Measurements from ENCODE around the gene GDAP2. TPM values are rescaled to one million over a fixed set of nuclear protein-coding genes. Genes with fewer than 3 reads are reported as not detected.

GDAP2 gene
- total RNA-seq, 1 donor from 2014 or later: 20.4 TPM

DNA sequence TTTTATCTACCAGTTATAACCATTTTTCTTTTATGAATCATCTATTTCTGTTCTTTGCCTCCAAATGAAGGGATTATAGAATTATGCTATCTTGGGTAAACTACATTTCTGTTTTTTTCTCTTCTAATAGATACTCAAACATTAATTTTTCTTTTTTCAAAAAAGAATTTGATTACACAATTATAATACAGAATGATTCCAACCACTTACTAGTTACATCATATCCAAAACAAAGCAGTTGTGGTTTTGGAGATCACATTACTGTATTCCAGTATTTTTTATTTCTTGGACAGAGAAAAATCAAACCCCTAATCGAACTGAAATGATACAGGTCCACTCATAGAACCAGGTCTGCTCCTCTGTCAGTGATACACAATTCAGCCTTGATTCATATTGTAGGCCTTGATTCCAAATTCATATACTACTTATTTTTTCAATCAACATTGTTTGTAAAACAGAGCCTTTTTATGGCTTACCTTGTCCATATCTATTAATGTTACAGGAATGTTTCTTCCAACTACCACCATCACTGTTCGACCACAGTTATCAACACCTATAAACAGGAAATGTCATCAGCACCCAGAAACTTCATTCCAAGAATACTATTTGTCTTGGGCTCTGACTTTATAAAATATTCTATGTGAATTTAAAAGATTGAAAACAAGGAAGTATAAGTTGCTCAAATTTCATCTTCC is 43.2 kb downstream of the GDAP2 start:
- H3K36me3 ChIP-seq (ENCODE audit: control insufficient read depth in 3 of 3, insufficient read depth in 3 of 3, low read length in 3 of 3): peaks cover 0 to 11% (median 0%) of the 10 kb centered on the region in 3 donors

DNA sequence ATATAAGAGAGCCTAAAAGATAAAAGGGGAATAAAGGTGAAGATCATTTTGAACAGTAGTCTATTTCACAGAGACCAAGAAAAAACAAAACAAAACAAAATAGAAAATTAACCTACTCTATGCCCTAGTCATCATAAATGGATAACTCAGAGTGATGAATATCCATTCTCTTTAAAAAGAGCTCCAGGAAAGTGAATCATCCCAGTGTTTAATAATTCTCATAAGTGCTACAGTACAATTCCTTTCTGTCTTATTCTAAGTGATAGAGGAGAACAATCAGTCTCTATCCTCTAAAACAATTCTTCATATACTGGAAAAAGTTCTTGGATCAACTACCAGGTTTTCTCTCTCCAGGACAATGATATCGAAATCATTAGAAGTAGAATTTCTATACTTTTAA is 45.8 kb downstream of the GDAP2 start:
- Histone ChIP-seq H3K27me3 (ENCODE audit: control insufficient read depth in 3 of 3, insufficient read depth in 3 of 3, low read length in 3 of 3) (no peaks in the 10 kb centered on the region), H3K9ac (ENCODE audit: low read depth in 1 of 3, low read length in 3 of 3) (no peak overlapping the region), H3K4me3 (ENCODE audit: low read length in 3 of 3) (no peak overlapping the region), H3K36me3 (ENCODE audit: control insufficient read depth in 3 of 3, insufficient read depth in 3 of 3, low read length in 3 of 3) (peaks cover 0 to 27% (median 18%) of the 10 kb centered on the region in 3 donors), H3K9me3 (ENCODE audit: control insufficient read depth in 3 of 3, low read length in 3 of 3) (no peaks in the 10 kb centered on the region), H3K4me1 (ENCODE audit: control insufficient read depth in 3 of 3, insufficient read depth in 3 of 3, low read length in 3 of 3) (no peaks in the 10 kb centered on the region), H3K27ac (ENCODE audit: low read depth, low read length) (no peak overlapping the region)

More for the DNA sequence above, 43.2 kb downstream of the GDAP2 start:
- Histone ChIP-seq H3K4me3 (ENCODE audit: low read length in 3 of 3) (no peak overlapping the region), H3K4me1 (ENCODE audit: control insufficient read depth in 3 of 3, insufficient read depth in 3 of 3, low read length in 3 of 3) (no peaks in the 10 kb centered on the region), H3K9ac (ENCODE audit: low read depth in 1 of 3, low read length in 3 of 3) (no peak overlapping the region), H3K9me3 (ENCODE audit: control insufficient read depth in 3 of 3, low read length in 3 of 3) (no peaks in the 10 kb centered on the region), H3K27me3 (ENCODE audit: control insufficient read depth in 3 of 3, insufficient read depth in 3 of 3, low read length in 3 of 3) (no peaks in the 10 kb centered on the region), H3K27ac (ENCODE audit: low read depth, low read length) (no peak overlapping the region)

DNA sequence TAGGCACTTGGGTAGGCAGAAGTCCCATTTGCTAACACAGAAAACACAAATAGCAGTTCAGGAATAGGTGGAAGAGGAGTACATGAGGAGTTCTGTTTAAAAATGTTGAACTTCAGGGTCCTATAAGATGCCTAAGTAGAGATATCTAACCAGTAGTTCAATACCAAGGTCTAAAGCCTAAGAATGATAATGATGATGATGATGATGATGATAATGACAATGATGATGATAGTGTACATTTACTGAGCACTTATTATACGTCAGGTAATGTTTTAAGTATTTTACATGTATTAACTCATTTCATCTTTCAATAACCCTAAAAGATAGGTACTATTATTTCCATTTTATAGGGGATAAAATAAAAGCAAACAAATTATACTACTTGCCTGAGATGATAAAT is 50.1 kb downstream of the GDAP2 start:
- Histone ChIP-seq H3K4me3 (ENCODE audit: low read length in 3 of 3) (no peak overlapping the region), H3K9ac (ENCODE audit: low read depth in 1 of 3, low read length in 3 of 3) (no peak overlapping the region), H3K9me3 (ENCODE audit: control insufficient read depth in 3 of 3, low read length in 3 of 3) (no peaks in the 10 kb centered on the region), H3K27me3 (ENCODE audit: control insufficient read depth in 3 of 3, insufficient read depth in 3 of 3, low read length in 3 of 3) (no peaks in the 10 kb centered on the region), H3K4me1 (ENCODE audit: control insufficient read depth in 3 of 3, insufficient read depth in 3 of 3, low read length in 3 of 3) (no peaks in the 10 kb centered on the region), H3K27ac (ENCODE audit: low read depth, low read length) (no peak overlapping the region), H3K36me3 (ENCODE audit: control insufficient read depth in 3 of 3, insufficient read depth in 3 of 3, low read length in 3 of 3) (peaks cover 5 to 54% (median 42%) of the 10 kb centered on the region in 3 donors)

DNA sequence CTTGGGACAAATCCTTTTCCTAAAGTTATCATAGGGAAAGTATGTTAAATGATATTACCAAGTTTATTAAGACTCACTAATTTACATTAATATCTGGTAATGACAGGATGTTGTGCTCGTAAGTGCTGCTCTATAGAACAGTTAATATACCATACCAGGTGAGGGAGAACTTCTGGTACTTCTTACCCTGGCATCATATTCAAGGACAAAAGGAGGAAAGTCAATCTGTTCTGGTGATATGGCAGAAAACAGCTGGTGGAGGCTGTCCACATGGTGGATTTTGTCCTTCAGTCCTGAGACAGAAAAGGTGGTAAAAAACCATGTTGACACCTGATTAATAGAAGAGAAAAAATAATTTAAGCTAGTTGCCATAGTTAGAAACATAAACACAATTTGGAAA is 51.6 kb downstream of the GDAP2 start:
- no peak overlapping the region for H3K27ac ChIP-seq (ENCODE audit: low read depth, low read length)
- H3K9me3 ChIP-seq (ENCODE audit: control insufficient read depth in 3 of 3, low read length in 3 of 3): no peaks in the 10 kb centered on the region
- no peak overlapping the region for H3K4me3 ChIP-seq (ENCODE audit: low read length in 3 of 3)
- no peaks in the 10 kb centered on the region for H3K27me3 ChIP-seq (ENCODE audit: control insufficient read depth in 3 of 3, insufficient read depth in 3 of 3, low read length in 3 of 3)
- H3K4me1 ChIP-seq (ENCODE audit: control insufficient read depth in 3 of 3, insufficient read depth in 3 of 3, low read length in 3 of 3): no peaks in the 10 kb centered on the region
- H3K36me3 ChIP-seq (ENCODE audit: control insufficient read depth in 3 of 3, insufficient read depth in 3 of 3, low read length in 3 of 3): peaks cover 5 to 60% (median 49%) of the 10 kb centered on the region in 3 donors
- H3K9ac ChIP-seq (ENCODE audit: low read depth in 1 of 3, low read length in 3 of 3): no peak overlapping the region

DNA sequence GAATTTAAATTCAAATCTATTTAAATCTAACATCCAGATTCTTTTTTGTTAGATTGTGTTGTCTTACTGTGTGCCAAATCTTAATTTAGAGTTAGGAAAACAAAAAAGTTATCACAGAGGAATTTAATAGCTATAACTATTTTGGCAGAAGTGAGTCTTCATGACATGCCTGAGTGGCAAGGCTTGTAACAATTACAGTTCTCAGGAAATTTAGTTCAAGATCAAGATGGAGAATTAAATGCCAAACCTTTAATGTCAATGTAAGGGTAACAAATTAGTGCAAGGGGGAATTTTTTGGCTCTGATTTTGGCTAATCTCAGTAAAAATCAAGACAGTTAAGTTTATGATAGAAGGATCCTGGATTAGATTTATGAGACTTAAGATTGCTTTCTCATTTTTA is 58.4 kb downstream of the GDAP2 start:
- Histone ChIP-seq H3K9me3 (ENCODE audit: control insufficient read depth in 3 of 3, low read length in 3 of 3) (no peaks in the 10 kb centered on the region), H3K4me3 (ENCODE audit: low read length in 3 of 3) (no peak overlapping the region), H3K9ac (ENCODE audit: low read depth in 1 of 3, low read length in 3 of 3) (no peak overlapping the region), H3K27me3 (ENCODE audit: control insufficient read depth in 3 of 3, insufficient read depth in 3 of 3, low read length in 3 of 3) (no peaks in the 10 kb centered on the region), H3K4me1 (ENCODE audit: control insufficient read depth in 3 of 3, insufficient read depth in 3 of 3, low read length in 3 of 3) (no peaks in the 10 kb centered on the region), H3K27ac (ENCODE audit: low read depth, low read length) (no peak overlapping the region), H3K36me3 (ENCODE audit: control insufficient read depth in 3 of 3, insufficient read depth in 3 of 3, low read length in 3 of 3) (peaks cover 18 to 51% (median 44%) of the 10 kb centered on the region in 3 donors)

DNA sequence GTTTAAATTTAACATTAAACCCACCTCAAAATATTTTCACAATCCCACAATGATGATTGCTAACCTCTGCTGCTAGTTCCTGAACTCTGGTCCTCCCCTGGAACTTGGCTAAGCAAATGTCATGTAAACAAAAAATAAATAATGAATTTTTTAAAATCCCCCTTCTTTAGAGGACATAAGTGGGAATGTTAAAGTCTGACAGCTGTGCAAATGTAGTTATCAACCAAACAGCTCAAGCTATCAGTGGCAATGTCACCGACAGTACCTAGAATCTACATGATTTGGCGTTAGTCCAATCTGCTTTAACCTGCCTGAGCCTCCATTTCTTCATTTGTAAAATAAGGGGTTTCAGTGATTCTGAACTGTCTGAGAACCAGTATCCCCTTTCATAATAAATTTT is 67.7 kb downstream of the GDAP2 start:
- H3K27me3 ChIP-seq (ENCODE audit: control insufficient read depth in 3 of 3, insufficient read depth in 3 of 3, low read length in 3 of 3): no peaks in the 10 kb centered on the region
- no peak overlapping the region for H3K9ac ChIP-seq (ENCODE audit: low read depth in 1 of 3, low read length in 3 of 3)
- H3K4me3 ChIP-seq (ENCODE audit: low read length in 3 of 3): no peak overlapping the region
- H3K4me1 ChIP-seq (ENCODE audit: control insufficient read depth in 3 of 3, insufficient read depth in 3 of 3, low read length in 3 of 3): no peaks in the 10 kb centered on the region
- no peaks in the 10 kb centered on the region for H3K9me3 ChIP-seq (ENCODE audit: control insufficient read depth in 3 of 3, low read length in 3 of 3)
- H3K27ac ChIP-seq (ENCODE audit: low read depth, low read length): no peak overlapping the region
- peaks cover 7 to 19% (median 17%) of the 10 kb centered on the region in 3 donors for H3K36me3 ChIP-seq (ENCODE audit: control insufficient read depth in 3 of 3, insufficient read depth in 3 of 3, low read length in 3 of 3)

DNA sequence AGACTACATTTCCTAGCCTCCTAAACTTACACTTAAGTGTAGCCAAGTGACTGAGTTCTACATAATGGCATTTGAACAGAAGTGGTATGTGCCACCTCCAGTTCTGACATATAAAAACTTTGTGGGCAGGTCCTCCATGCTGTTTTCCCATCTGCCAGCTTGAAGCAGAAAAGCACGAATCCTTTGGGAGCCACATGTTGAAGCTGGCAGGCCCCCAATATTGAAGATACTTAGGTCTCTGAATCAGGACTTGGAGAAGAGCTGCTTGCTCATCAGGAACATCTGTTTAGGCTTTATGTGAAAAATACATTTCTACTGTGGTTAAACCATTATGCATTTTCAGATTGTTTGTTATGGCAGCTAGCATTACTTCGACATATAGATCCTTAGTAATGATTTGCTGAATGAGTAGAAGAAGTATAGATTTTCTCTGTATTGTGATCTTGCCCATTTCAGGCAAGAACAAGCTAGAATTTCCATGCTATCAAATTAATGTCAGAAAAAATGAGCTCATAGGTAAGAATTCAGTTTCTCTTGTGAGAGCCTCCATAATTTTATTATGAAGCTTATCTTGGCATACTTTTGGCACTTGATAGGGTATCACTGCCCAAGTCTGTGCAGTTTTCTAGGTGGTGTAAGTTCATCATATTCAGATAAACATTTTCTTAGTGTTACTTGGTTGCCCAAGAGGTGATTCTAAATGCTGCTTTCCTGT is 68.4 kb downstream of the GDAP2 start:
- Histone ChIP-seq H3K36me3 (ENCODE audit: control insufficient read depth in 3 of 3, insufficient read depth in 3 of 3, low read length in 3 of 3) (peaks cover 3 to 14% (median 13%) of the 10 kb centered on the region in 3 donors), H3K9me3 (ENCODE audit: control insufficient read depth in 3 of 3, low read length in 3 of 3) (no peaks in the 10 kb centered on the region), H3K4me1 (ENCODE audit: control insufficient read depth in 3 of 3, insufficient read depth in 3 of 3, low read length in 3 of 3) (no peaks in the 10 kb centered on the region), H3K27ac (ENCODE audit: low read depth, low read length) (no peak overlapping the region), H3K4me3 (ENCODE audit: low read length in 3 of 3) (no peak overlapping the region), H3K27me3 (ENCODE audit: control insufficient read depth in 3 of 3, insufficient read depth in 3 of 3, low read length in 3 of 3) (no peaks in the 10 kb centered on the region), H3K9ac (ENCODE audit: low read depth in 1 of 3, low read length in 3 of 3) (no peak overlapping the region)

DNA sequence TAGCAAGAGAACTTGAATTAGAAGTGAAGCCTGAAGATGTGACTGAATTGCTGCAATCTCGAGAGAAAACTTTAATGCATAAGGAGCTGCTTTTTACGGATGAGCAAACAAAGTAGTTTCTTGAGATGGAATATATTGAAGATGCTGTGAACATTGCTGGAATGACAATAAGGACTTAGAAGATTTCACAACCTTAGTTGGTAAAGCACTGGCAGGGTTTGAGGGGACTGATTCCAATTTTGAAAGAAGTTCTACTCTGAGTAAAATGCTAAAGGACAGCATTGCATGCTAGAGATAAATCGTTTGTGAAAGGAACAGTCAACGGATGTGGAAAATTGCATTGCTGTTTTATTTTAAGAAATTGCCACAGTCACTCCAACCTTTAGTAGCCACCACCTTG is 69.5 kb downstream of the GDAP2 start:
- no peaks in the 10 kb centered on the region for H3K27me3 ChIP-seq (ENCODE audit: control insufficient read depth in 3 of 3, insufficient read depth in 3 of 3, low read length in 3 of 3)
- no peaks in the 10 kb centered on the region for H3K9me3 ChIP-seq (ENCODE audit: control insufficient read depth in 3 of 3, low read length in 3 of 3)
- no peak overlapping the region for H3K9ac ChIP-seq (ENCODE audit: low read depth in 1 of 3, low read length in 3 of 3)
- peaks cover 0 to 9% (median 8%) of the 10 kb centered on the region in 3 donors for H3K36me3 ChIP-seq (ENCODE audit: control insufficient read depth in 3 of 3, insufficient read depth in 3 of 3, low read length in 3 of 3)
- H3K4me1 ChIP-seq (ENCODE audit: control insufficient read depth in 3 of 3, insufficient read depth in 3 of 3, low read length in 3 of 3): no peaks in the 10 kb centered on the region
- no peak overlapping the region for H3K4me3 ChIP-seq (ENCODE audit: low read length in 3 of 3)
- H3K27ac ChIP-seq (ENCODE audit: low read depth, low read length): no peak overlapping the region

DNA sequence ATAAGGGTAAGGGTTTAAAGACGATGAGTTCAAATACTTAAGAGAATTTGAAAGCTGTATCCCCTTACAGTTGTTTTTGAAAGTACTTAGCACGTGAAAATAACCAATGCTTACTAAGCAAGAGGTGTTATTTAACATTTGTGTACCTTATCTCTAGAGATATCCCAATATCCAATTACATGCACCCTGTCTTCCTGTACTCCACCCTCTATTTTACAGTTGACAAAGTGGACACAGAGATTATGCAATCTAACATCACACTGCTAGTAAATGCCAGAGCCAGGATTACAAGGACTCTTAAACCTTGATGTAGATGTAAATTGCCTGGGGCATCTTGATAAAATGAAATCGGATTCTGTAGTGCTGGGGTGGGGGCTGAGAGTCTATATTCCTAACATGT is 72.0 kb downstream of the GDAP2 start:
- no peaks in the 10 kb centered on the region for H3K27me3 ChIP-seq (ENCODE audit: control insufficient read depth in 3 of 3, insufficient read depth in 3 of 3, low read length in 3 of 3)
- peaks cover 2 to 5% (median 4%) of the 10 kb centered on the region in 3 donors for H3K36me3 ChIP-seq (ENCODE audit: control insufficient read depth in 3 of 3, insufficient read depth in 3 of 3, low read length in 3 of 3)
- H3K4me1 ChIP-seq (ENCODE audit: control insufficient read depth in 3 of 3, insufficient read depth in 3 of 3, low read length in 3 of 3): no peaks in the 10 kb centered on the region
- no peak overlapping the region for H3K4me3 ChIP-seq (ENCODE audit: low read length in 3 of 3)
- no peaks in the 10 kb centered on the region for H3K9me3 ChIP-seq (ENCODE audit: control insufficient read depth in 3 of 3, low read length in 3 of 3)
- no peak overlapping the region for H3K27ac ChIP-seq (ENCODE audit: low read depth, low read length)
- H3K9ac ChIP-seq (ENCODE audit: low read depth in 1 of 3, low read length in 3 of 3): no peak overlapping the region

DNA sequence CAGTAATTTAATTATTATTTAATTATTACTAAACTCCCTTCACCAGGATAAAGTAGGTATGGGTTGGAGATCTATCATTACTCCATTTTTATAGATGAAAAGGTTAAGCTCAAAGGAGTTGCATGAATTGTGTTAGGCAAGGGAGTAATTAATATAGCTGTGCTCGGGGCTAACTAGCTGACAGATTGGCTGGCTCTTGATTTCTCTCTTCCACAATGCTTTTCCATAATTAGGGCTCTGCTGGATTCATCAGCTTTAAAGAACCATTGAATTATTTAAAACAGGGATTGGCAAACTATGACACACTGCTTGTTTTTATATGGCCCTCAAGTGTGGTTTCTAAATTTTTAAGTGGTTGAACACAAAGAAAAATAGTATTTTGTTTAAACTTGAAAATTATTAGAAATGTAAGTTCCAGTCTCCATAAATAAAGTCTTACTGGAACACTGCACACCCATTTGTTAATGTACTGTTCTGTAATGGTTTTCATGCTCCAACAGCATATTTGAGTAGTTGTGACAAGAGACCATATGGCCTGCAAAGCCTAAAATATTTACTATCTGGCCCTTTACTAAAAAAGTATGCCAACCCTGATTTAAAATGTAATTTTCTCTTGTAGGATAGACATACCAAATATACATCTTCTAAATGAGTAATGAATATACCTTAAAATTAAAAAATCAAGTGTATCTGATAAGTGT is 76.4 kb downstream of the GDAP2 start:
- Histone ChIP-seq H3K9me3 (ENCODE audit: control insufficient read depth in 3 of 3, low read length in 3 of 3) (no peaks in the 10 kb centered on the region), H3K9ac (ENCODE audit: low read depth in 1 of 3, low read length in 3 of 3) (no peak overlapping the region), H3K27me3 (ENCODE audit: control insufficient read depth in 3 of 3, insufficient read depth in 3 of 3, low read length in 3 of 3) (no peaks in the 10 kb centered on the region), H3K27ac (ENCODE audit: low read depth, low read length) (no peak overlapping the region), H3K4me1 (ENCODE audit: control insufficient read depth in 3 of 3, insufficient read depth in 3 of 3, low read length in 3 of 3) (no peaks in the 10 kb centered on the region), H3K4me3 (ENCODE audit: low read length in 3 of 3) (no peak overlapping the region), H3K36me3 (ENCODE audit: control insufficient read depth in 3 of 3, insufficient read depth in 3 of 3, low read length in 3 of 3) (peaks cover 0 to 5% (median 2%) of the 10 kb centered on the region in 3 donors)
